Epithelial cell of prostate (primary cell): ENCODE measurements around the gene ABL1.
A peak's percentile ranks its signal among the peaks of the same experiment; 100 is the strongest.
"Not testable (repeated sequence)": the region's sequence is repeated elsewhere in the genome, so short reads cannot be mapped to it uniquely, and the experiment has no call there.

Experiments used
- DNase-seq: peaks from one replicate; pipeline ENCODE4 v3.0.0-alpha.2; 2011; ENCODE audit warnings: low read depth, low spot score
- H3K27ac ChIP-seq: fragments of 450-650 bp; 2 replicates; pipeline ENCODE4 v1.5.1; 2017; ENCODE audit warnings: mild to moderate bottlenecking

The ABL1 gene

GRCh38 chr9:130900701-130901497 is 65.8 kb downstream of the ABL1 start:
- H3K27ac ChIP-seq, result no peak overlapping the region
- no peak for DNase-seq

GRCh38 chr9:130901498-130902203 is 66.6 kb downstream of the ABL1 start:
- no peak overlapping the region for H3K27ac ChIP-seq
- DNase-seq, result no peak

GRCh38 chr9:130902204-130903185 is 67.4 kb downstream of the ABL1 start:
- no peak overlapping the region for H3K27ac ChIP-seq

GRCh38 chr9:130903194-130904069 is 68.4 kb downstream of the ABL1 start:
- DNase-seq, result no peak

More at GRCh38 chr9:130902204-130903185, 67.4 kb downstream of the ABL1 start:
- DNase-seq, result no peak

GRCh38 chr9:130904070-130905044 is 69.3 kb downstream of the ABL1 start:
- no peak overlapping the region for H3K27ac ChIP-seq
- DNase-seq, result no peak

More at GRCh38 chr9:130903194-130904069, 68.4 kb downstream of the ABL1 start:
- H3K27ac ChIP-seq, result no peak overlapping the region

GRCh38 chr9:130905125-130905901 is 70.3 kb downstream of the ABL1 start:
- DNase-seq, result no peak
- no peak overlapping the region for H3K27ac ChIP-seq

- DNase-seq, result no peak
- H3K27ac ChIP-seq, result no peak overlapping the region
These were observed 71.1 kb downstream of the ABL1 start for GRCh38 chr9:130905902-130906734.

- no peak for DNase-seq
- H3K27ac ChIP-seq, result no peak overlapping the region
These were observed 71.8 kb downstream of the ABL1 start for GRCh38 chr9:130906735-130907416.

- no peak for DNase-seq
- no peak overlapping the region for H3K27ac ChIP-seq
These were observed 73.3 kb downstream of the ABL1 start for GRCh38 chr9:130908146-130908877.

GRCh38 chr9:130908878-130909355 is 73.9 kb downstream of the ABL1 start:
- no peak for DNase-seq
- H3K27ac ChIP-seq, result no peak overlapping the region

GRCh38 chr9:130910041-130910440 is 75.0 kb downstream of the ABL1 start:
- H3K27ac ChIP-seq, DNase-seq: not testable (repeated sequence)

- not testable (repeated sequence) for H3K27ac ChIP-seq, DNase-seq
These were observed 75.6 kb downstream of the ABL1 start for GRCh38 chr9:130910670-130911069.

GRCh38 chr9:130911254-130912049 is 76.4 kb downstream of the ABL1 start:
- DNase-seq, result no peak
- no peak overlapping the region for H3K27ac ChIP-seq

GRCh38 chr9:130912932-130913598 is 78.0 kb downstream of the ABL1 start:
- H3K27ac ChIP-seq, result peak overlapping the region; percentile 18
- DNase-seq, result peak; percentile 78
